Measurements from ENCODE around the gene CCDC121.

Gene CCDC121

DNA sequence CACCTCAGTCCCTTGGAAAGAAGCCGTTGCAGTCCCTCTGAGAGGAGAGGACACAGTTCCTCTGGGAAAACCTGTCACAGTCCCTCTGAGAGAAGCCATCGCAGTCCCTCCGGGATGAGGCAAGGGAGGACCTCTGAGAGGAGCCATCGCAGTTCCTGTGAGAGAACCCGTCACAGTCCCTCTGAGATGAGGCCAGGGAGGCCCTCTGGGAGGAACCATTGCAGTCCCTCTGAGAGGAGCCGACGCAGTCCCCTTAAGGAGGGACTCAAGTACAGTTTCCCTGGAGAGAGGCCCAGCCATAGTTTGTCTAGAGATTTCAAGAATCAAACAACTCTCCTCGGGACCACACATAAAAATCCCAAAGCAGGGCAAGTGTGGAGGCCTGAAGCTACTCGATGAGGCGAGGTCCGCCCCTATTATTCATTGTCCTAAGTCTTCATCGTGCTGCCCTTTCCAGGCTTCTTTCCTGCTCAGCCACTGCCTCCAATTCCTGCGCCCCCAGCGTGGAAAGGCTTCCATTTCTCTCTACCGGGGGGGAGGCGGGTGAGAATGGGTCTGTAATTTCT lies 46.6 kb downstream of the CCDC121 start:
- DNase-seq (ENCODE audit: low spot score) = no peak

DNA sequence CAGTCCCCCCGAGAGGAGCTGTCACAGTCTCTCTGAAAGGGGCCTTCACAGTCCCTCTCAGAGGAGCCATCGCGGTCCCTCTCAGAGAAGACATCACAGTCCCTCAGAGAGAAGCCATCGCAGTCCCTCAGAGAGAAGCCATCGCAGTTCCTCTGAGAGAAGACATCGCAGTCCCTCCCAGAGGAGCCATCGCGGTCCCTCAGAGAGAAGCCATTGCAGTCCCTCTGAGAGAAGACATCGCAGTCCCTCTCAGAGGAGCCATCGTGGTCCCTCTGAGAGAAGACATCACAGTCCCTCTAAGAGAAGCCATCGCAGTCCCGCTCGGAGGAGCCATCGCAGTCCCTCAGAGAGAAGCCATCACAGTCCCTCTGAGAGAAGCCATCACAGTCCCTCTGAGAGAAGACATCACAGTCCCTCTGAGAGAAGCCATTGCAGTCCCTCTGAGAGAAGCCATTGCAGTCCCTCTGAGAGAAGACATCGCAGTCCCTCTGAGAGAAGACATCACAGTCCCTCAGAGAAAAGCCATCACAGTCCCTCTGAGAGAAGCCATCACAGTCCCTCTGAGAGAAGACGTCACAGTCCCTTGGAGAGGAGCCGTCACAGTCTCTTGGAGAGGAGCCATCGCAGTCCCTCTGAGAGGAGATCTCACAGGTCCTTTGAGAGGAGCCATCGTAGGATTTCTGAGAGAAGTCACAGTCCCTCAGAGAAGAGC lies 47.2 kb downstream of the CCDC121 start:
- no peak for DNase-seq (ENCODE audit: low spot score)
